NCI-H2171 (cell line): ENCODE data around the gene NUP98.

Experiments used
- DNase-seq: peaks from one replicate; lab custom pipeline; 2025; lab: John Stamatoyannopoulos, UW

The NUP98 gene

GRCh38 chr11:3735827-3736226, 61.5 kb downstream of the NUP98 start:
- no peak for DNase-seq

- DNase-seq, result no peak
Measured at GRCh38 chr11:3732671-3733436, 64.5 kb downstream of the NUP98 start.

GRCh38 chr11:3723014-3723708, 74.2 kb downstream of the NUP98 start:
- no peak for DNase-seq

GRCh38 chr11:3722100-3722499, 75.3 kb downstream of the NUP98 start:
- no peak for DNase-seq

GRCh38 chr11:3720997-3721396, 76.4 kb downstream of the NUP98 start:
- DNase-seq, result no peak

- no peak for DNase-seq
Measured at GRCh38 chr11:3712274-3712673, 85.1 kb downstream of the NUP98 start.

GRCh38 chr11:3710485-3711259, 86.7 kb downstream of the NUP98 start:
- no peak for DNase-seq

GRCh38 chr11:3709977-3710376, 87.4 kb downstream of the NUP98 start:
- DNase-seq, result no peak

- DNase-seq, result no peak
Measured at GRCh38 chr11:3707176-3707575, 90.2 kb downstream of the NUP98 start.

- DNase-seq, result no peak
Measured at GRCh38 chr11:3703383-3703782, 94.0 kb downstream of the NUP98 start.

GRCh38 chr11:3700910-3701309, 96.4 kb downstream of the NUP98 start:
- no peak for DNase-seq

- DNase-seq, result no peak
Measured at GRCh38 chr11:3700410-3700809, 96.9 kb downstream of the NUP98 start.

GRCh38 chr11:3686751-3687150, 110.6 kb downstream of the NUP98 start:
- DNase-seq, result no peak

GRCh38 chr11:3685923-3686322, 111.4 kb downstream of the NUP98 start:
- no peak for DNase-seq

- DNase-seq, result no peak
Measured at GRCh38 chr11:3684819-3685172, 112.6 kb downstream of the NUP98 start.

GRCh38 chr11:3684129-3684818, 113.1 kb downstream of the NUP98 start:
- no peak for DNase-seq

GRCh38 chr11:3683039-3683438, 114.3 kb downstream of the NUP98 start:
- DNase-seq, result no peak

- no peak for DNase-seq
Measured at GRCh38 chr11:3679077-3679476, 118.3 kb downstream of the NUP98 start.

- no peak for DNase-seq
Measured at GRCh38 chr11:3675971-3676370, 121.4 kb downstream of the NUP98 start.

GRCh38 chr11:3674189-3674588, 123.2 kb downstream of the NUP98 start:
- no peak for DNase-seq

GRCh38 chr11:3671334-3672254, 125.8 kb downstream of the NUP98 start, which contains the start of gene CHRNA10:
Gene CHRNA10, minus strand, starts transcription at chr11:3671384. Its CDS starts 72 bp downstream, at chr11:3671312.
- DNase-seq, result no peak
